Calu3 (cell line): ENCODE measurements around the gene MAP3K14. TPM values are rescaled to one million over a fixed set of nuclear protein-coding genes. Genes with fewer than 3 reads are reported as not detected.

Source experiments
- BruUV-seq: library from RNA; stranded (reverse); fragments of 400-500 nt; replicated peaks from 2 replicates; lab custom pipeline; 2021; lab: Mats Ljungman, UMichigan
- CTCF ChIA-PET: fragments of 300-600 bp; sonication (Branson Sonifier 250); formaldehyde crosslinking; loops from one replicate; lab custom pipeline; 2022; ENCODE audit warnings: antibody characterized with exemption; lab: Charles Lee
- DNase-seq: peaks from one replicate; pipeline ENCODE4 v3.0.0; 2022
- H3K27ac Mint-ChIP-seq: one replicate; pipeline ENCODE4 v1.8.0; 2022; ENCODE audit warnings: mixed read lengths; ENCODE audit not compliant: unreplicated experiment
- H3K27me3 Mint-ChIP-seq: one replicate; pipeline ENCODE4 v1.8.0; 2022; ENCODE audit warnings: mixed read lengths; ENCODE audit not compliant: unreplicated experiment
- H3K36me3 Mint-ChIP-seq: one replicate; pipeline ENCODE4 v1.8.0; 2022; ENCODE audit warnings: mild to moderate bottlenecking, moderate library complexity, mixed read lengths; ENCODE audit not compliant: insufficient read depth, unreplicated experiment
- H3K4me1 Mint-ChIP-seq: one replicate; pipeline ENCODE4 v1.8.0; 2022; ENCODE audit warnings: mild to moderate bottlenecking, low read depth, mixed read lengths; ENCODE audit not compliant: unreplicated experiment
- H3K4me3 Mint-ChIP-seq: one replicate; pipeline ENCODE4 v1.8.0; 2022; ENCODE audit warnings: mild to moderate bottlenecking, low read depth, moderate library complexity, mixed read lengths; ENCODE audit not compliant: unreplicated experiment
- H3K9me3 Mint-ChIP-seq: one replicate; pipeline ENCODE4 v1.8.0; 2022; ENCODE audit warnings: low read depth, mixed read lengths; ENCODE audit not compliant: unreplicated experiment
- intact Hi-C: fragments of 100-400 bp; cut with micrococcal nuclease; formaldehyde crosslinking; loops from one replicate; pipeline ENCODE4 v1.10.0; 2022; ENCODE audit not compliant: unreplicated experiment
- total RNA-seq: library from RNA; stranded (reverse); gene quantifications from 2 replicates; pipeline ENCODE4 v1.2.3, GENCODE V29; 2022
- TF ChIP-seq, protein P1 (sequence below): fragments of 200-600 bp; IDR thresholded peaks from one replicate; pipeline ENCODE4 v1.8.0; 2022; ENCODE audit warnings: antibody characterized with exemption; ENCODE audit not compliant: unreplicated experiment

MAP3K14 gene
- total RNA-seq, 1 experiment from 2014 or later = 26.7 TPM

DNA sequence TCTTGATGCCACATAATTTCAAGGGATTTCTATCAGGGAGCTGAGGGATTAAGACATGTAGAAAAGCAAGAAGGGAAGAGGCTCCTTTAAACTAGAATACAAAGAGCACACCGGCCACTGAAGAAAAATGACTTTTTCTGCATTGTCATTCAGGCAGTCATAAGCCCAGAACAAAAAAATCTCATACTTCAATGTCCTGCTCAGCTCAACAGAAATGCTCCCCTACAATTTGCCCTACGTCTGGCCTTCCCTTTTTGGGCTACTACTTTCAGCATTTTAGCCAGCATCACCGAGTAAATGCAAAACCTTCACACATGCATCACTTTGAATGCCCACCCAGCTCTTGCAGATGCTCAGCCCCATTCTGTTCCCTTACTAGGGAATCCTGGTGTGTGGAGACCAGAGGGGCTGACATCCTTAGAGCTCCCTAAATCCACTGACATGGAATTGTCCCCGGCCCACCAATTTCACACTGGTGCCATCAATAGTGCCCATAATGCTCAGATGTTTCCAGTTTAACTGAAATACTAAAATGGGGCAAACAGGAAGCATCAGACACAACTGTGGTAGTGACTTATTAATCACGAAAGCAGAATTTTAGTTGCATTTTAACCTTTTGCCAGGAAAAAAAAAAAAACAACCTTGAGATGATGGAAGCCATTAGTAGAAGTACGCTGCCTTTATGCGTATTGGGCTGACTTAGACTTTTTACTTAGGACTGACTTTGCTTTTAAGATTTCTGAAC is 2.7 kb downstream of the MAP3K14 start:
- CTCF ChIA-PET = interaction anchor here (0.7 to 3.8 kb wide), 3 partner anchors 19 to 57 kb away, joined by 3 to 32 read pairs (median 5); no protein-coding TSS in a partner anchor
- no TSS peak for BruUV-seq
- Mint-ChIP-seq H3K27me3 (no peaks in the 10 kb centered on the region), H3K36me3 (peaks cover 61% of the 10 kb centered on the region), H3K4me3 (peak overlapping the region; percentile 88), H3K27ac (peak overlapping the region; percentile 88), H3K9me3 (no peaks in the 10 kb centered on the region), H3K4me1 (peaks cover 84% of the 10 kb centered on the region)
- intact Hi-C loops = loop anchor here (2.0 kb wide), 3 partner anchors 37 to 71 kb away; no protein-coding TSS in a partner anchor
- no peak for DNase-seq
- TF ChIP-seq, protein P1, sequence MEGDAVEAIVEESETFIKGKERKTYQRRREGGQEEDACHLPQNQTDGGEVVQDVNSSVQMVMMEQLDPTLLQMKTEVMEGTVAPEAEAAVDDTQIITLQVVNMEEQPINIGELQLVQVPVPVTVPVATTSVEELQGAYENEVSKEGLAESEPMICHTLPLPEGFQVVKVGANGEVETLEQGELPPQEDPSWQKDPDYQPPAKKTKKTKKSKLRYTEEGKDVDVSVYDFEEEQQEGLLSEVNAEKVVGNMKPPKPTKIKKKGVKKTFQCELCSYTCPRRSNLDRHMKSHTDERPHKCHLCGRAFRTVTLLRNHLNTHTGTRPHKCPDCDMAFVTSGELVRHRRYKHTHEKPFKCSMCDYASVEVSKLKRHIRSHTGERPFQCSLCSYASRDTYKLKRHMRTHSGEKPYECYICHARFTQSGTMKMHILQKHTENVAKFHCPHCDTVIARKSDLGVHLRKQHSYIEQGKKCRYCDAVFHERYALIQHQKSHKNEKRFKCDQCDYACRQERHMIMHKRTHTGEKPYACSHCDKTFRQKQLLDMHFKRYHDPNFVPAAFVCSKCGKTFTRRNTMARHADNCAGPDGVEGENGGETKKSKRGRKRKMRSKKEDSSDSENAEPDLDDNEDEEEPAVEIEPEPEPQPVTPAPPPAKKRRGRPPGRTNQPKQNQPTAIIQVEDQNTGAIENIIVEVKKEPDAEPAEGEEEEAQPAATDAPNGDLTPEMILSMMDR = no peak

- H3K27ac Mint-ChIP-seq = peak overlapping the region; percentile 88
- CTCF ChIA-PET = interaction anchor here (1.2 to 3.7 kb wide), 5 partner anchors 20 to 94 kb away, joined by 3 to 32 read pairs (median 10); no protein-coding TSS in a partner anchor
- no peak for DNase-seq
- H3K4me1 Mint-ChIP-seq = peaks cover 83% of the 10 kb centered on the region
- peak overlapping the region; percentile 88 for H3K4me3 Mint-ChIP-seq
- H3K36me3 Mint-ChIP-seq = peaks cover 69% of the 10 kb centered on the region
- H3K9me3 Mint-ChIP-seq = no peaks in the 10 kb centered on the region
- intact Hi-C loops = loop anchor here (2.0 kb wide), 1 partner anchor 71 kb away; no protein-coding TSS in a partner anchor
- TF ChIP-seq, protein P1 = no peak
- H3K27me3 Mint-ChIP-seq = no peaks in the 10 kb centered on the region
- no TSS peak for BruUV-seq
These were observed 3.4 kb downstream of the MAP3K14 start for GRCh38 chr17:45313421-45313771.

- peak overlapping the region; percentile 60 for H3K27ac Mint-ChIP-seq
- intact Hi-C loops = loop anchor here (2.0 kb wide), 1 partner anchor 72 kb away; no protein-coding TSS in a partner anchor
- TF ChIP-seq, protein P1 = no peak
- DNase-seq = no peak
- H3K4me1 Mint-ChIP-seq = peaks cover 86% of the 10 kb centered on the region
- H3K9me3 Mint-ChIP-seq = no peaks in the 10 kb centered on the region
- peaks cover 73% of the 10 kb centered on the region for H3K36me3 Mint-ChIP-seq
- no TSS peak for BruUV-seq
- CTCF ChIA-PET = interaction anchor here (0.6 to 3.7 kb wide), 17 partner anchors 10 to 340 kb away, joined by 3 to 32 read pairs (median 5); partner anchors contain the start of genes ACBD4 and HEXIM1
- H3K27me3 Mint-ChIP-seq = no peaks in the 10 kb centered on the region
- H3K4me3 Mint-ChIP-seq = peak overlapping the region; percentile 88
These were observed 4.1 kb downstream of the MAP3K14 start for GRCh38 chr17:45312477-45313420.
